ENCODE data around the gene CNPY2.

CNPY2 gene

GRCh38 chr12:56330936-56331490, 15.2 kb upstream of the CNPY2 start:
- Histone ChIP-seq H3F3A (ENCODE audit: insufficient read depth) (peaks cover 15% of the 10 kb centered on the region), H3K4me2 (ENCODE audit: low read depth, low read length, poor library complexity, severe bottlenecking) (no peak overlapping the region)

GRCh38 chr12:56326533-56326932, 10.7 kb upstream of the CNPY2 start:
- Histone ChIP-seq H3K36me3 (ENCODE audit: low read length) (peaks cover 8% of the 10 kb centered on the region; the same call in 1 of the 2 replicates), H2AFZ (ENCODE audit: low read depth, low read length, severe bottlenecking) (no peak overlapping the region), H3K9ac (ENCODE audit: low read length) (no peak overlapping the region), H3F3A (ENCODE audit: insufficient read depth) (no peaks in the 10 kb centered on the region), H3K4me2 (ENCODE audit: low read depth, low read length, poor library complexity, severe bottlenecking) (no peak overlapping the region), H3K9me3 (ENCODE audit: insufficient read depth, low read length) (no peaks in the 10 kb centered on the region), H4K20me1 (ENCODE audit: low read depth, low read length) (no peaks in the 10 kb centered on the region), H3K27me3 (ENCODE audit: low read length) (no peaks in the 10 kb centered on the region), H3K79me2 (ENCODE audit: insufficient read depth, low read length) (no peaks in the 10 kb centered on the region), H3K4me3 (ENCODE audit: insufficient read depth, low read length, poor library complexity, severe bottlenecking) (no peak overlapping the region), H3K9me2 (replicated peaks; ENCODE audit: insufficient read depth, low read length) (no peaks in the 10 kb centered on the region), H3K27ac (ENCODE audit: low read depth, low read length) (no peak overlapping the region)
- TF ChIP-seq EZH2phosphoT487 (conservative IDR thresholded peaks at IDR 0.05; ENCODE audit: low read length): no peak
- no peak for TF ChIP-seq CTCF (IDR thresholded peaks at IDR 0.05; ENCODE audit: insufficient read depth, low read length, poor library complexity, severe bottlenecking)

More at GRCh38 chr12:56330936-56331490, 15.2 kb upstream of the CNPY2 start:
- H3K9ac ChIP-seq (ENCODE audit: low read length): no peak overlapping the region
- peaks cover 11% of the 10 kb centered on the region for H3K79me2 ChIP-seq (ENCODE audit: insufficient read depth, low read length)
- no peak for TF ChIP-seq CTCF (IDR thresholded peaks at IDR 0.05; ENCODE audit: insufficient read depth, low read length, poor library complexity, severe bottlenecking)
- TF ChIP-seq EZH2phosphoT487 (conservative IDR thresholded peaks at IDR 0.05; ENCODE audit: low read length): no peak
- no peaks in the 10 kb centered on the region for H3K36me3 ChIP-seq (ENCODE audit: low read length)
- no peak overlapping the region for H3K4me3 ChIP-seq (ENCODE audit: insufficient read depth, low read length, poor library complexity, severe bottlenecking)
- H4K20me1 ChIP-seq (ENCODE audit: low read depth, low read length): no peaks in the 10 kb centered on the region
- no peaks in the 10 kb centered on the region for H3K27me3 ChIP-seq (ENCODE audit: low read length)
- no peak overlapping the region for H2AFZ ChIP-seq (ENCODE audit: low read depth, low read length, severe bottlenecking)
- H3K27ac ChIP-seq (ENCODE audit: low read depth, low read length): no peak overlapping the region
- H3K9me2 ChIP-seq (replicated peaks; ENCODE audit: insufficient read depth, low read length): no peaks in the 10 kb centered on the region
- no peaks in the 10 kb centered on the region for H3K9me3 ChIP-seq (ENCODE audit: insufficient read depth, low read length)

GRCh38 chr12:56326126-56326525, 10.3 kb upstream of the CNPY2 start:
- Histone ChIP-seq H3K79me2 (ENCODE audit: insufficient read depth, low read length) (no peaks in the 10 kb centered on the region), H3F3A (ENCODE audit: insufficient read depth) (no peaks in the 10 kb centered on the region), H3K27me3 (ENCODE audit: low read length) (no peaks in the 10 kb centered on the region), H3K27ac (ENCODE audit: low read depth, low read length) (no peak overlapping the region), H4K20me1 (ENCODE audit: low read depth, low read length) (no peaks in the 10 kb centered on the region), H3K4me2 (ENCODE audit: low read depth, low read length, poor library complexity, severe bottlenecking) (no peak overlapping the region), H3K9me2 (replicated peaks; ENCODE audit: insufficient read depth, low read length) (no peaks in the 10 kb centered on the region), H3K9ac (ENCODE audit: low read length) (no peak overlapping the region), H2AFZ (ENCODE audit: low read depth, low read length, severe bottlenecking) (no peak overlapping the region), H3K9me3 (ENCODE audit: insufficient read depth, low read length) (no peaks in the 10 kb centered on the region), H3K36me3 (ENCODE audit: low read length) (peaks cover 8% of the 10 kb centered on the region; the same call in 1 of the 2 replicates), H3K4me3 (ENCODE audit: insufficient read depth, low read length, poor library complexity, severe bottlenecking) (no peak overlapping the region)
- TF ChIP-seq CTCF (IDR thresholded peaks at IDR 0.05; ENCODE audit: insufficient read depth, low read length, poor library complexity, severe bottlenecking): no peak
